ENCODE measurements around the gene NKX2-4. TPM values are rescaled to one million over a fixed set of nuclear protein-coding genes. Genes with fewer than 3 reads are reported as not detected.

NKX2-4 gene
- total and polyA plus RNA-seq, 10 of the 15 experiments (the other 5 are each of a cell fraction or from before 2014, with no cell fraction given) = not detected

- DNase-seq (ENCODE audit: low read depth, low spot score) (no peak), FAIRE-seq (no peak), ATAC-seq (no peak)
- ChIA-PET CTCF (no interaction called here), SMC1A (ENCODE audit: uncharacterized antibody, unreplicated experiment) (no interaction called here), POLR2A (no interaction called here), RAD21 (ENCODE audit: unreplicated experiment) (no interaction called here)
- H3K27me3 ChIP-seq (replicated peaks in 1 of 2; ENCODE audit: control insufficient read depth in 2 of 2, insufficient read depth in 2 of 2, low read length in 1 of 2) = no peaks in the 10 kb centered on the region
- H3K36me3 ChIP-seq (ENCODE audit: control insufficient read depth in 2 of 2, insufficient read depth in 2 of 2, low read length in 1 of 2) = peaks cover 2 to 15% of the 10 kb centered on the region in 2 experiments
- H3K4me3 ChIP-seq = no peak overlapping the region
- no peak overlapping the region for H3K4me2 ChIP-seq (ENCODE audit: control insufficient read depth, insufficient read depth)
- WGBS (ENCODE audit: insufficient coverage, insufficient replicate concordance, low lambda C conversion rate, missing lambda C conversion rate) = over 99% methylated on average over 5 of the region's 5 CpGs
- no peaks in the 10 kb centered on the region for H3K4me1 ChIP-seq (ENCODE audit: control insufficient read depth, insufficient read depth, low read length)
- H3K9me3 ChIP-seq (replicated peaks; ENCODE audit: control insufficient read depth, insufficient read depth, low read length) = no peaks in the 10 kb centered on the region
- H4K20me1 ChIP-seq (ENCODE audit: control insufficient read depth, insufficient read depth) = no peaks in the 10 kb centered on the region
- H3K79me2 ChIP-seq (ENCODE audit: control insufficient read depth, insufficient read depth, low read length) = no peaks in the 10 kb centered on the region
- no peak overlapping the region for H3K9ac ChIP-seq (ENCODE audit: control insufficient read depth, insufficient read depth, low read length)
- no peak overlapping the region for H2AFZ ChIP-seq (ENCODE audit: control insufficient read depth, low read depth, low read length)
- TF ChIP-seq JUND (IDR thresholded peaks at IDR 0.05; ENCODE audit: low read depth, low read length) (no peak), CBX5 (IDR thresholded peaks at IDR 0.05; ENCODE audit: low read depth) (no peak)
- in situ Hi-C loops (cut with MboI) = no loop called here
- no peak overlapping the region for H3K27ac ChIP-seq (ENCODE audit: control insufficient read depth, insufficient read depth)
- no TSS peak for BruUV-seq (replicated peaks)
- intact Hi-C loops (cut with micrococcal nuclease; ENCODE audit: unreplicated experiment) = no loop called here
These were observed 38.6 kb downstream of the NKX2-4 start for GRCh38 chr20:21358737-21359136.

GRCh38 chr20:21357844-21358243 is 39.5 kb downstream of the NKX2-4 start:
- POLR2A ChIA-PET = no interaction called here
- in situ Hi-C loops (cut with MboI) (no loop called here), intact Hi-C loops (cut with micrococcal nuclease; ENCODE audit: unreplicated experiment) (no loop called here)
- Histone ChIP-seq H3K4me2 (ENCODE audit: control insufficient read depth, insufficient read depth) (no peak overlapping the region), H3K9me3 (replicated peaks; ENCODE audit: control insufficient read depth, insufficient read depth, low read length) (no peaks in the 10 kb centered on the region), H2AFZ (ENCODE audit: control insufficient read depth, low read depth, low read length) (no peak overlapping the region), H3K27ac (ENCODE audit: control insufficient read depth, insufficient read depth) (no peak overlapping the region), H3K4me3 (no peak overlapping the region), H3K27me3 (replicated peaks in 1 of 2; ENCODE audit: control insufficient read depth in 2 of 2, insufficient read depth in 2 of 2, low read length in 1 of 2) (no peaks in the 10 kb centered on the region), H4K20me1 (ENCODE audit: control insufficient read depth, insufficient read depth) (no peaks in the 10 kb centered on the region), H3K9ac (ENCODE audit: control insufficient read depth, insufficient read depth, low read length) (no peak overlapping the region), H3K79me2 (ENCODE audit: control insufficient read depth, insufficient read depth, low read length) (no peaks in the 10 kb centered on the region), H3K36me3 (ENCODE audit: control insufficient read depth in 2 of 2, insufficient read depth in 2 of 2, low read length in 1 of 2) (peaks cover under 1 to 18% of the 10 kb centered on the region in 2 experiments), H3K4me1 (ENCODE audit: control insufficient read depth, insufficient read depth, low read length) (no peaks in the 10 kb centered on the region)
- FAIRE-seq (no peak), DNase-seq (ENCODE audit: low read depth, low spot score) (no peak), ATAC-seq (no peak)
- no TSS peak for BruUV-seq (replicated peaks)
- CTCF ChIA-PET = no interaction called here
- RAD21 ChIA-PET (ENCODE audit: unreplicated experiment) = no interaction called here
- WGBS (ENCODE audit: insufficient coverage, insufficient replicate concordance, low lambda C conversion rate, missing lambda C conversion rate) = 100% methylated on average over 1 of the region's 1 CpG
- SMC1A ChIA-PET (ENCODE audit: uncharacterized antibody, unreplicated experiment) = interaction anchor here (2.0 kb wide), 1 partner anchor 14 kb away, joined by 5 read pairs; no protein-coding TSS in a partner anchor
- TF ChIP-seq TARDBP (IDR thresholded peaks at IDR 0.05; ENCODE audit: borderline replicate concordance) (no peak), IKZF1 (conservative IDR thresholded peaks at IDR 0.05) (no peak), MEF2B (IDR thresholded peaks at IDR 0.05; ENCODE audit: partially characterized antibody, poor library complexity, severe bottlenecking) (no peak), PBX3 (IDR thresholded peaks at IDR 0.05; ENCODE audit: insufficient replicate concordance, low read depth, low read length) (no peak), BCL3 (IDR thresholded peaks at IDR 0.05; ENCODE audit: borderline replicate concordance, insufficient read depth, low read depth, low read length, poor library complexity, severe bottlenecking) (no peak), USF1 (IDR thresholded peaks at IDR 0.05; ENCODE audit: borderline replicate concordance, extremely low read length, insufficient read depth, low read depth, low read length) (no peak), ZZZ3 (IDR thresholded peaks at IDR 0.05; ENCODE audit: control insufficient read depth, insufficient read length, low read depth) (no peak), CHD4 (IDR thresholded peaks at IDR 0.05) (no peak), E2F8 (IDR thresholded peaks at IDR 0.05; ENCODE audit: low read depth, partially characterized antibody) (no peak)

All from GM12878 (cell line).